PC-3 (cell line): Measurements from ENCODE around the gene EFCAB14.

Experiments
- CTCF ChIP-seq: fragments of 300-600 bp; sonication (generic); conservative IDR thresholded peaks from 2 replicates; pipeline ENCODE4 v1.5.1; 2017; ENCODE audit warnings: antibody characterized with exemption, low read depth, mild to moderate bottlenecking, low read length
- EZH2 ChIP-seq: fragments of 300-600 bp; sonication (generic); IDR thresholded peaks from one replicate; pipeline ENCODE4 v1.6.1; 2017; ENCODE audit warnings: antibody characterized with exemption, mild to moderate bottlenecking, low read length; ENCODE audit not compliant: unreplicated experiment

GRCh38 chr1:46757956-46758528 is 39.1 kb upstream of the EFCAB14 start:
- TF ChIP-seq EZH2 (no peak), CTCF (no peak)
